HEK293T (cell line): ENCODE measurements around the gene MCHR2.

Experiments used
- CTCF ChIA-PET: fragments of 350-600 bp; formaldehyde crosslinking; extraction: SDS; loops from one replicate; lab custom pipeline; 2021; ENCODE audit warnings: antibody characterized with exemption, inconsistent platforms; lab: Yijun Ruan, JAX
- POLR2A ChIA-PET: fragments of 350-600 bp; formaldehyde crosslinking; extraction: SDS; loops from one replicate; lab custom pipeline; 2020; ENCODE audit warnings: antibody characterized with exemption, inconsistent platforms; lab: Yijun Ruan, JAX
- DNase-seq: peaks from one replicate; pipeline ENCODE4 v3.0.0; 2012; ENCODE audit warnings: mixed read lengths; ENCODE audit errors: extremely low spot score
- ARNT ChIP-seq: fragments of 450-650 bp; IDR thresholded peaks from 2 replicates; pipeline ENCODE4 v1.6.1; 2017; ENCODE audit warnings: mild to moderate bottlenecking
- BHLHE40 ChIP-seq: fragments of 450-650 bp; IDR thresholded peaks from 2 replicates; pipeline ENCODE4 v1.6.1; 2016; ENCODE audit warnings: mild to moderate bottlenecking, moderate library complexity, borderline replicate concordance
- CTBP1 ChIP-seq: fragments of 450-650 bp; IDR thresholded peaks from 2 replicates; pipeline ENCODE4 v1.6.1; 2016; ENCODE audit warnings: borderline replicate concordance
- ELF4 ChIP-seq: fragments of 450-650 bp; IDR thresholded peaks from 2 replicates; pipeline ENCODE4 v1.6.1; 2017; ENCODE audit warnings: antibody characterized with exemption
- FOXA1 ChIP-seq: fragments of 450-650 bp; IDR thresholded peaks from 2 replicates; pipeline ENCODE4 v1.6.1; 2016; ENCODE audit warnings: mild to moderate bottlenecking
- FOXK2 ChIP-seq: fragments of 450-650 bp; IDR thresholded peaks from 2 replicates; pipeline ENCODE4 v1.6.1; 2016; ENCODE audit warnings: mild to moderate bottlenecking
- FOXM1 ChIP-seq: fragments of 450-650 bp; IDR thresholded peaks from 2 replicates; pipeline ENCODE4 v1.6.1; 2017; ENCODE audit warnings: mild to moderate bottlenecking, borderline replicate concordance
- HDGF ChIP-seq: fragments of 450-650 bp; IDR thresholded peaks from 2 replicates; pipeline ENCODE4 v1.6.1; 2017; ENCODE audit warnings: antibody characterized with exemption, borderline replicate concordance
- L3MBTL2 ChIP-seq: fragments of 450-650 bp; conservative IDR thresholded peaks from 2 replicates; pipeline ENCODE4 v1.6.1; 2016; ENCODE audit warnings: mild to moderate bottlenecking
- LEF1 ChIP-seq: fragments of 450-650 bp; IDR thresholded peaks from 2 replicates; pipeline ENCODE4 v1.6.1; 2017; ENCODE audit warnings: mild to moderate bottlenecking, borderline replicate concordance
- NFRKB ChIP-seq: fragments of 450-650 bp; IDR thresholded peaks from 2 replicates; pipeline ENCODE4 v1.6.1; 2016; ENCODE audit warnings: mild to moderate bottlenecking, moderate library complexity
- SP1 ChIP-seq: fragments of 450-650 bp; IDR thresholded peaks from 2 replicates; pipeline ENCODE4 v1.6.1; 2017
- SUZ12 ChIP-seq: fragments of 450-650 bp; IDR thresholded peaks from 2 replicates; pipeline ENCODE4 v1.6.1; 2016; ENCODE audit warnings: mild to moderate bottlenecking
- TARDBP ChIP-seq: fragments of 450-650 bp; IDR thresholded peaks from 2 replicates; pipeline ENCODE4 v1.6.1; 2016
- ZNF384 ChIP-seq: fragments of 450-650 bp; IDR thresholded peaks from 2 replicates; pipeline ENCODE4 v1.6.1; 2016
- TF ChIP-seq, protein P1 (sequence below): fragments of 450-650 bp; IDR thresholded peaks from 2 replicates; pipeline ENCODE4 v1.6.1; 2016

MCHR2 gene

GRCh38 chr6:99887066-99887465 is 107.0 kb downstream of the MCHR2 start:
- DNase-seq = no peak
- no peak for TF ChIP-seq SP1
- no peak for TF ChIP-seq NFRKB
- TF ChIP-seq ELF4 = no peak
- TF ChIP-seq LEF1 = no peak
- no peak for TF ChIP-seq BHLHE40
- TF ChIP-seq, protein P1, sequence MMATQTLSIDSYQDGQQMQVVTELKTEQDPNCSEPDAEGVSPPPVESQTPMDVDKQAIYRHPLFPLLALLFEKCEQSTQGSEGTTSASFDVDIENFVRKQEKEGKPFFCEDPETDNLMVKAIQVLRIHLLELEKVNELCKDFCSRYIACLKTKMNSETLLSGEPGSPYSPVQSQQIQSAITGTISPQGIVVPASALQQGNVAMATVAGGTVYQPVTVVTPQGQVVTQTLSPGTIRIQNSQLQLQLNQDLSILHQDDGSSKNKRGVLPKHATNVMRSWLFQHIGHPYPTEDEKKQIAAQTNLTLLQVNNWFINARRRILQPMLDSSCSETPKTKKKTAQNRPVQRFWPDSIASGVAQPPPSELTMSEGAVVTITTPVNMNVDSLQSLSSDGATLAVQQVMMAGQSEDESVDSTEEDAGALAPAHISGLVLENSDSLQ = no peak
- TF ChIP-seq SUZ12 = no peak
- no peak for TF ChIP-seq L3MBTL2
- no peak for TF ChIP-seq FOXK2
- no peak for TF ChIP-seq ARNT
- no peak for TF ChIP-seq FOXM1
- no peak for TF ChIP-seq CTBP1
- no peak for TF ChIP-seq ZNF384
- ChIA-PET CTCF (interaction anchor here (1.1 kb wide), 1 partner anchor 19 kb away, joined by 7 read pairs; no protein-coding TSS in a partner anchor), POLR2A (no interaction called here)

DNA sequence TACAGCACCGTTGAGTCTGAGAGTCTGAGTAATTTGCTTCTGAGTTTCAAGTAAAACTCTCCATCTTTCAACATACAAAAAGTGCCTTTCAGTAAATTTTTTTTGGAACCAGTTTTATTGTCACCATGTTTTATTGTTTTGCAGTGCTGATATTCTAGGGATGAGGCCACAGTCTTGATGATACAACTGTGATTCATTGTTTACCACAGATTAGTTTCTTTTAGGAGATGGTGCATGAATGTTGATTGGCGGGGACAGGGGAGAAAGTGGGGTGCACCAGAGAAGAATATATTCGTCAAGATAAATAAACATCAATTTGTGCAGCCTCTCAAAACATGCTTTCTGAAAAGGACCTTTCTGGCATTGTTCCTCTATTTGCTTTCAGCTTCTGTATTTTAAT is 109.0 kb downstream of the MCHR2 start:
- DNase-seq = no peak
- ChIA-PET CTCF (no interaction called here), POLR2A (no interaction called here)
- TF ChIP-seq TARDBP (no peak), CTBP1 (no peak), L3MBTL2 (no peak), BHLHE40 (no peak)

DNA sequence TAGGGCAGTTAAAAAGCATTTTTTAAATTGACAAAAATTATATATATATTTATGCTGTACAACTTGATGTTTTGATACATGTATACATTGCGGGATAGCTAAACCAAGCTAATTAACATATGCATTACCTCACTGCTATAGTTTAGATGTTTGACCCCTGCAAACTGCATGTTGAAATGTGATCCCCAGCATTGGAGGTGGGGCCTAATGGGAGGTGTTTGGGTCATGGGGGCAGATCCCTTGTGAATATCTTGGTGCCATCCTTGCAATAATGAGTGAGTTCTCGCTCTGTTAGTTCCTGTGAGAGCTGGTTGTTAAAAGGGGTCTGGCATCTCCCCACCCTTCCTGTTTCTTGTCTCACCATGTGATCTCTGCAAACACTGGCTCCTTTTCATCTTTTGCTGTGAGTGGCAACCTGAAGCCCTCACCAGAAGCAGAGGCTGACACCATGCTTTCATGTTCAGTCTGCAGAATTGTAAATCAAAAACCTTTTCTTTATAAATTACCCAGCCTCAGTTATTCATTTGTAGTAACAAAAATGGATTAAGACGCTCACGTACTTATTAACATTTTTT is 111.8 kb downstream of the MCHR2 start:
- CTCF ChIA-PET = interaction anchor here (1.0 to 1.2 kb wide), 2 partner anchors 14 to 23 kb away, joined by 3 to 7 read pairs; no protein-coding TSS in a partner anchor
- no peak for TF ChIP-seq NFRKB
- TF ChIP-seq ELF4 = no peak
- no peak for TF ChIP-seq FOXK2
- no peak for TF ChIP-seq FOXM1
- no peak for TF ChIP-seq ARNT
- TF ChIP-seq HDGF = no peak
- TF ChIP-seq ZNF384 = no peak
- TF ChIP-seq LEF1 = no peak
- no peak for TF ChIP-seq TARDBP
- TF ChIP-seq SP1 = no peak
- TF ChIP-seq CTBP1 = no peak
- TF ChIP-seq L3MBTL2 = no peak
- no peak for TF ChIP-seq BHLHE40
- no peak for TF ChIP-seq FOXA1
- TF ChIP-seq, protein P1 = no peak
- no peak for TF ChIP-seq SUZ12
- DNase-seq = no peak
- POLR2A ChIA-PET = interaction anchor here (1.2 kb wide), 1 partner anchor 14 kb away, joined by 3 read pairs; no protein-coding TSS in a partner anchor

DNA sequence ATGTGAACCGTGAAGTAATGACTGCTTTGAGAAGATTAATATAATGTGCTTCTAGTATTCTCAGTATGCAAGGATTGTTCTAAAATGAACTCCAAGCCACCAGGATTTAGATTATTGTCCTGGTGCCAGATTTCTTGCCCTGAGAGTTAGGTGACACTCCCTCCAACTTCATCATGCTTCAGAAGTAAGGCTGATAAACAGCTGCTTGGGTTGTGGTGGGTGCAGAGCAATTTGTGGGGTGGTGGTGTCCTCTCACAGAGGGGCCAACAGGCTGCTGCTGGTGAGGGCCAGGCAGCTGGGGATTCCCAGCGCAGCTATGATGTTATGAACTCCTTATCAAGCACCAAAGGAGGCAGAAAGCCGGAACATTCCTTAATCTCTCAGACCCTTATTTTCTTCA is 114.6 kb downstream of the MCHR2 start:
- DNase-seq = no peak
- CTCF ChIA-PET = interaction anchor here (1.3 kb wide), 1 partner anchor 11 kb away, joined by 6 read pairs; no protein-coding TSS in a partner anchor
- TF ChIP-seq FOXA1 (no peak), LEF1 (no peak), ZNF384 (no peak), HDGF (no peak), ARNT (no peak), NFRKB (no peak), BHLHE40 (no peak), FOXK2 (no peak), SUZ12 (no peak), ELF4 (no peak), FOXM1 (no peak), L3MBTL2 (no peak), SP1 (no peak), CTBP1 (no peak), TARDBP (no peak)
- TF ChIP-seq, protein P1 = no peak
- POLR2A ChIA-PET = no interaction called here

GRCh38 chr6:99875068-99875467 is 119.0 kb downstream of the MCHR2 start:
- no peak for TF ChIP-seq BHLHE40
- TF ChIP-seq FOXM1 = no peak
- TF ChIP-seq, protein P1 = no peak
- no peak for TF ChIP-seq TARDBP
- no peak for TF ChIP-seq SUZ12
- no peak for TF ChIP-seq ARNT
- no peak for TF ChIP-seq HDGF
- no peak for TF ChIP-seq L3MBTL2
- no peak for TF ChIP-seq FOXA1
- TF ChIP-seq LEF1 = no peak
- no peak for TF ChIP-seq NFRKB
- no peak for TF ChIP-seq SP1
- no peak for TF ChIP-seq CTBP1
- TF ChIP-seq ZNF384 = no peak
- TF ChIP-seq FOXK2 = no peak
- no peak for TF ChIP-seq ELF4
- ChIA-PET POLR2A (no interaction called here), CTCF (no interaction called here)
- DNase-seq = no peak
